Natural killer cell (primary cell): ENCODE results near the gene CSHL1. TPM values are rescaled to one million over a fixed set of nuclear protein-coding genes. Genes with fewer than 3 reads are reported as not detected.

Source experiments
- ATAC-seq, 3 donors: fragments of 150-1000 bp in 2 of 3; fragments of 200-7000 bp in 1 of 3; cut with Tn5 transposase; 1 replicate in 1 of 3; 2 replicates in 2 of 3; pipeline ENCODE4 v1.10.0; 2021; ENCODE audit warnings: mild to moderate bottlenecking in 2 of 3, moderate library complexity in 2 of 3
- DNase-seq, 2 donors: peaks; one replicate each; pipeline versions ENCODE4 v3.0.0 to v3.0.0-alpha.2; 2013 to 2021; ENCODE audit warnings: mixed read lengths in 1 of 2
- H3K27ac ChIP-seq: one replicate; pipeline ENCODE4 v1.5.1; 2013; ENCODE audit warnings: mild to moderate bottlenecking, low read length
- H3K27me3 ChIP-seq: one replicate; pipeline ENCODE4 v1.6.1; 2013; ENCODE audit warnings: low read length; ENCODE audit not compliant: control insufficient read depth, insufficient read depth
- H3K36me3 ChIP-seq: one replicate; pipeline ENCODE4 v1.6.1; 2013; ENCODE audit warnings: low read length; ENCODE audit not compliant: control insufficient read depth, insufficient read depth
- H3K4me1 ChIP-seq: one replicate; pipeline ENCODE4 v1.6.1; 2013; ENCODE audit warnings: low read length; ENCODE audit not compliant: control insufficient read depth, insufficient read depth
- H3K4me3 ChIP-seq: one replicate; pipeline ENCODE4 v1.5.1; 2013; ENCODE audit warnings: low read length
- H3K9me3 ChIP-seq: one replicate; pipeline ENCODE4 v1.6.1; 2013; ENCODE audit warnings: low read length; ENCODE audit not compliant: control insufficient read depth, insufficient read depth
- H3K27ac Mint-ChIP-seq, 2 donors: one replicate each; pipeline ENCODE4 v1.8.0; 2022; ENCODE audit warnings: mild to moderate bottlenecking in 2 of 2, mixed read lengths in 2 of 2, moderate library complexity in 1 of 2
- H3K27me3 Mint-ChIP-seq, 2 donors: one replicate each; pipeline ENCODE4 v1.8.0; 2022; ENCODE audit warnings: low read depth in 2 of 2, mixed read lengths in 2 of 2
- H3K36me3 Mint-ChIP-seq: one replicate; pipeline ENCODE4 v1.8.0; 2022; ENCODE audit warnings: mixed read lengths
- H3K4me1 Mint-ChIP-seq, 2 donors: one replicate each; pipeline ENCODE4 v1.8.0; 2022; ENCODE audit warnings: mixed read lengths in 2 of 2
- H3K4me3 Mint-ChIP-seq: one replicate; pipeline ENCODE4 v1.8.0; 2022; ENCODE audit warnings: mild to moderate bottlenecking, moderate library complexity, mixed read lengths
- H3K9me3 Mint-ChIP-seq, 2 donors: one replicate each; pipeline ENCODE4 v1.8.0; 2022; ENCODE audit warnings: mixed read lengths in 2 of 2
- WGBS: methylation state at CpG from one replicate; pipeline ENCODE4 v1.1.7; 2013; ENCODE audit warnings: missing lambda C conversion rate; ENCODE audit not compliant: insufficient coverage; 5-methylcytosine and 5-hydroxymethylcytosine counted together
- intact Hi-C: fragments of 100-400 bp; cut with micrococcal nuclease; formaldehyde crosslinking; loops from one replicate; pipeline ENCODE4 v1.14.2; 2022
- total RNA-seq, 4 donors: library from RNA; stranded (reverse); fragments of 120-200 nt in 1 of 4; gene quantifications; one replicate each; pipeline versions ENCODE4 v1.2.3 to v1.2.4, GENCODE V29; 2013 to 2022
- TF ChIP-seq, protein P1 (sequence below): fragments of 200-600 bp; IDR thresholded peaks from one replicate; pipeline ENCODE4 v1.8.0; 2022; ENCODE audit warnings: antibody characterized with exemption

CSHL1 gene
- total RNA-seq, 3 donors from 2014 or later (not counting 1 experiment from before 2014, with no cell fraction given): not detected

DNA sequence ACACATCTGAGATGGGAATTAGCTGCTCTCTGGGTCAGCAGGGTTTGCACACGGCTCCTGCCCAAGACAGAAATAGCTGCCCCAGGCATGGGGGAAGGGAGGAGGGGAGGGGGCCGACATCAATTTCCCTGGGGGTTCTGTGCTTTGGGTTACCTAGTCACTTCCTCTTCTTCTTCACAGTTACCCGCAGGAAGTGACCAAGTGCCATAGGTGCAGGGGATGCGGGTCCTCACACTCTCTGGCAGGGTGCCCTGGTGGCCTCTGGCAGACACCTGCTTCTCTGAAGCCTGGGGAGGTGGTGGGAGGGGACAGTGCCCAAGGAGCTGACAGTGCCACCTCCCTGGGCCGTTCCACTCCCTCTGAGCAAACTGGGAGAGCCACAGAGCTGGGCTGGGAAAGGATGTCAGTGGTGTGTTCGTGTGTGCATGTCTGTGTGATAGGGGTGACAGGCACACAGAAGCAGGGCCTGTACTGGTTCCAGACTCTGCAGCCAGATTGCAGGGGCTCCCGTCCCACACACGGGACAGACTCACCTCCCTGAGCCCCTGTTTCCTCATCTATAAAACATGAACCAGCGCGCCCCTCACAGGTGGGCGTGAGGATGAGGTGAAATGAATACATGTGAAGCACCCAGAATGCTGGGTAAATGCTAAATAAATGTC is 43.5 kb upstream of the CSHL1 start:
- H3K9me3 Mint-ChIP-seq: no peaks in the 10 kb centered on the region
- ATAC-seq (peak; percentile 64 to 89 (median 85)), DNase-seq (peak; percentile 48 to 58)
- H3K4me3 Mint-ChIP-seq: peak overlapping the region; percentile 53
- intact Hi-C loops: no loop called here
- peak overlapping the region; percentile 43 to 93 for H3K27ac Mint-ChIP-seq
- TF ChIP-seq, protein P1, sequence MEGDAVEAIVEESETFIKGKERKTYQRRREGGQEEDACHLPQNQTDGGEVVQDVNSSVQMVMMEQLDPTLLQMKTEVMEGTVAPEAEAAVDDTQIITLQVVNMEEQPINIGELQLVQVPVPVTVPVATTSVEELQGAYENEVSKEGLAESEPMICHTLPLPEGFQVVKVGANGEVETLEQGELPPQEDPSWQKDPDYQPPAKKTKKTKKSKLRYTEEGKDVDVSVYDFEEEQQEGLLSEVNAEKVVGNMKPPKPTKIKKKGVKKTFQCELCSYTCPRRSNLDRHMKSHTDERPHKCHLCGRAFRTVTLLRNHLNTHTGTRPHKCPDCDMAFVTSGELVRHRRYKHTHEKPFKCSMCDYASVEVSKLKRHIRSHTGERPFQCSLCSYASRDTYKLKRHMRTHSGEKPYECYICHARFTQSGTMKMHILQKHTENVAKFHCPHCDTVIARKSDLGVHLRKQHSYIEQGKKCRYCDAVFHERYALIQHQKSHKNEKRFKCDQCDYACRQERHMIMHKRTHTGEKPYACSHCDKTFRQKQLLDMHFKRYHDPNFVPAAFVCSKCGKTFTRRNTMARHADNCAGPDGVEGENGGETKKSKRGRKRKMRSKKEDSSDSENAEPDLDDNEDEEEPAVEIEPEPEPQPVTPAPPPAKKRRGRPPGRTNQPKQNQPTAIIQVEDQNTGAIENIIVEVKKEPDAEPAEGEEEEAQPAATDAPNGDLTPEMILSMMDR: no peak
- H3K27me3 Mint-ChIP-seq: no peaks in the 10 kb centered on the region
- Histone ChIP-seq H3K27me3 (no peaks in the 10 kb centered on the region), H3K36me3 (no peaks in the 10 kb centered on the region), H3K4me1 (peaks cover 35% of the 10 kb centered on the region), H3K9me3 (no peaks in the 10 kb centered on the region), H3K27ac (peak overlapping the region; percentile 71), H3K4me3 (no peak overlapping the region)
- no peaks in the 10 kb centered on the region for H3K36me3 Mint-ChIP-seq
- 17% methylated on average over 9 of the region's 11 CpGs for WGBS
- H3K4me1 Mint-ChIP-seq: peaks cover 14 to 22% of the 10 kb centered on the region in 2 donors

DNA sequence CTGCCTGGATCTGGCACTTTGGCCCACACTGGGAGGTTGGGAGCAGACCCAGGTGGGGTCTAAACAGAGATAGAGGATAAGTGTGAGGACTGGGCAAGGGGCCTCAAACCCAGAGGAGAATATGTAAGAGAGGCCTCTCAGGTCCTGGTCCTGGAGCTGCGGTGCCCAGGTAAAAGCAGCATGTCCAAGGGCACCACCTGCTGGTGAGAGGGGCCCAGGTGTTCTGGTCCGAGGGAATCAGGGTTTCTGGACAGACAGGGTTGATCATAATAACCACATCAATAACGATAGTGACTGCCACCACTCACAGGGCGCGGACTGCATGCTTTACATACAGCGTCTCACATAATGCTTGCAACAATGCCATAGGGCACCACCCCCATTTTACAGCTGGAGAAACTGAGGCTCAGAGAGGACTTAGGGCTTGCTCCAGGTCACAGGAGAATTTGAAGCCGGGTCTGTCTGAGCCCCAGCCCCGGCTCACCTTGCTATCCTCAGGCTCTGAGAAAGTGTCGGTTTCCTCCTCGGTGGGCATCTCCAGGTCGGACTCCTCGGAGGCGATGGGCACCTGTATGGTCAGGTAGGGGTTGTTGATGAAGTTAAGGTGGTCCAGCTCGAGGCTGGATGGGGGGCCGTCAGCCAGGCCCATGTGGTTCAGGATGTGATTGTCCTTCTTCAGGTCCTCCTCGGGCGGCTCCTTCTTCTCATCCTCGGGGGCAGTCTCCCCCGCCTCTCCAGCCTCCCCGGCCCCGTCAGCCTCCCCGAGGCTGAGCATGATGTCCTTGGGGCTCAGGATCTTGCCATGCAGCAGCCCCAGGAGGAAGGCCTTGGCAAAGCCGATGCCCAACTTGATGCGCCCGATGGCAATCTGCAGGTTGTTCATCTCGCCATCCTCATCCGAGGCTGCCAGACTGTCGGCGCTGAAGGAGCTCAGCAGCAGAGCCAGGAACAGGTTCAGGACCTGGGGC is 40.2 kb upstream of the CSHL1 start:
- peak in 1 of 2 donors; percentile 60 for DNase-seq
- H3K9me3 Mint-ChIP-seq: no peaks in the 10 kb centered on the region
- intact Hi-C loops: no loop called here

DNA sequence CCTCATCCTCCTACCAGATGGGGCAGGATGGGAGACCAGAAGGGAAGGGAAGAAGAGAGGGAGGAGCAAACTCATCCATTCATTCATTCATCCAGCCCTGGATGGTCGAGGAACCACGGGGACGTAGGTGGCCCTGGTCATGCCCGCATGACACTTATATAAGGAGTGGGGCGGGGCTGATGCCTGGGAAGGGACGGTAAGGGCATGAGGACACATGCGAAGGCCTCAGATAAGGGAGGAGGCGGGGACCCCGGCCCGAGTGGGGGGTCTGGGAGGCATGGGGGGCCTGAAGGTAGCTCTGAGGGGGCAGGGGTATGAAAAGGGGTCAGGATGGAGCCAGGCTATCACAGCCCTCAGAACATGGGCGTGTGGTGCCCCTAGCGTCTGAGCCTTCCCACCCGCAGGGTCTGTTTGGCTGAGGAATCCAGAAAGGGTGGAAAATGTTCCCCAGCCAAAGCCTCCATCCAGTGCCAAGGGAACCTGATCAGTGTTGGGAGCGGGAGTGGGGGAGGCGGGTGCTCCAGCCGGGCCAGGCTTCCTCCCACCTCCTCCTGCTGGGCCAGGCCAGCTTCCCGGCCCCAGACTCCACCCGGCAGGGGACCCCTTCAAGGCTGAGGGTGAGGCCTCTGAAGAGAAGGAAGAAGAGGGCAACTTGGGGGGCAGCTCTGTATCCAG is 38.7 kb upstream of the CSHL1 start:
- no peak overlapping the region for H3K4me3 ChIP-seq
- WGBS: 91% methylated on average over 18 of the region's 18 CpGs
- H3K27ac ChIP-seq: no peak overlapping the region
- ATAC-seq (no peak), DNase-seq (no peak)
- H3K27ac Mint-ChIP-seq: no peak overlapping the region
- TF ChIP-seq, protein P1: no peak
- H3K4me3 Mint-ChIP-seq: no peak overlapping the region
- intact Hi-C loops: loop anchor here (5.0 kb wide), 1 partner anchor 38 kb away; no protein-coding TSS in a partner anchor
- H3K9me3 ChIP-seq: no peaks in the 10 kb centered on the region
- no peaks in the 10 kb centered on the region for H3K36me3 ChIP-seq
- peaks cover 23 to 29% of the 10 kb centered on the region in 2 donors for H3K4me1 Mint-ChIP-seq
- no peaks in the 10 kb centered on the region for H3K27me3 Mint-ChIP-seq
- H3K36me3 Mint-ChIP-seq: no peaks in the 10 kb centered on the region
- H3K4me1 ChIP-seq: peaks cover 65% of the 10 kb centered on the region
- H3K9me3 Mint-ChIP-seq: no peaks in the 10 kb centered on the region
- H3K27me3 ChIP-seq: no peaks in the 10 kb centered on the region

More for the DNA sequence above, 40.2 kb upstream of the CSHL1 start:
- Mint-ChIP-seq H3K27me3 (no peaks in the 10 kb centered on the region), H3K4me3 (no peak overlapping the region), H3K27ac (no peak overlapping the region), H3K36me3 (no peaks in the 10 kb centered on the region), H3K4me1 (peaks cover 20 to 28% of the 10 kb centered on the region in 2 donors)
- WGBS: 92% methylated on average over 29 of the region's 29 CpGs
- Histone ChIP-seq H3K4me3 (no peak overlapping the region), H3K27me3 (no peaks in the 10 kb centered on the region), H3K9me3 (no peaks in the 10 kb centered on the region), H3K36me3 (no peaks in the 10 kb centered on the region), H3K4me1 (peaks cover 57% of the 10 kb centered on the region), H3K27ac (no peak overlapping the region)
- no peak for ATAC-seq
- TF ChIP-seq, protein P1: no peak
